Esophagus muscularis mucosa (tissue), 4 donors: Measurements from ENCODE around the gene WDFY4. TPM values are rescaled to one million over a fixed set of nuclear protein-coding genes. Genes with fewer than 3 reads are reported as not detected.

ENCODE experiments used
- DNase-seq: peaks from one replicate; pipeline ENCODE4 v3.0.0-alpha.2; 2017; ENCODE audit errors: extremely low spot score
- H3K27ac ChIP-seq, 4 donors: fragments of 200-600 bp; sonication (generic); replicated peaks in 1 of 4; 1 replicate in 3 of 4; 2 replicates in 1 of 4; pipeline ENCODE4 v1.5.1; 2016 to 2019; ENCODE audit warnings: mild to moderate bottlenecking in 1 of 4
- H3K27me3 ChIP-seq, 4 donors: fragments of 200-600 bp; sonication (generic); one replicate each; pipeline versions ENCODE4 v1.5.1 to v1.6.0; 2016 to 2019
- H3K36me3 ChIP-seq, 4 donors: fragments of 200-600 bp; sonication (generic); one replicate each; pipeline ENCODE4 v1.5.1; 2016 to 2019
- H3K4me1 ChIP-seq, 4 donors: fragments of 200-600 bp; sonication (generic); one replicate each; pipeline ENCODE4 v1.5.1; 2016 to 2019
- H3K4me3 ChIP-seq, 4 donors: fragments of 200-600 bp; sonication (generic); 1 replicate in 2 of 4; 2 replicates in 2 of 4; pipeline ENCODE4 v1.5.1; 2016 to 2019; ENCODE audit warnings: mild to moderate bottlenecking in 4 of 4, moderate library complexity in 1 of 4
- H3K9me3 ChIP-seq, 4 donors: fragments of 200-600 bp; sonication (generic); 1 replicate in 3 of 4; 2 replicates in 1 of 4; pipeline ENCODE4 v1.5.1; 2016 to 2019
- EP300 ChIP-seq: sonication (generic); formaldehyde crosslinking; IDR thresholded peaks from one replicate; pipeline ENCODE4 v1.6.1; 2017; ENCODE audit warnings: antibody characterized with exemption
- POLR2A ChIP-seq: fragments of 450-650 bp; IDR thresholded peaks from one replicate; pipeline ENCODE4 v1.6.1; 2017; ENCODE audit warnings: antibody characterized with exemption, moderate library complexity, mild to moderate bottlenecking, low read depth
- POLR2AphosphoS5 ChIP-seq, 2 donors: sonication (generic); formaldehyde crosslinking; IDR thresholded peaks; one replicate each; pipeline ENCODE4 v1.6.1; 2017; ENCODE audit warnings: antibody characterized with exemption in 2 of 2
- WGBS: methylation state at CpG from one replicate; pipeline ENCODE4 v1.1.5; 2018; 5-methylcytosine and 5-hydroxymethylcytosine counted together
- intact Hi-C: fragments of 100-400 bp; cut with DNase I; formaldehyde crosslinking; loops from one replicate; pipeline ENCODE4 v1.15.1; 2023
- total RNA-seq, 4 donors: library from RNA; depleted of rRNA; stranded (reverse); fragments of >200 nt; gene quantifications; one replicate each; pipeline versions ENCODE4 v1.1.0 to v1.2.1, GENCODE V29; 2016
- TF ChIP-seq, protein P1 (sequence below), 3 experiments: fragments of 200-600 bp in 2 of 3; fragments of 450-650 bp in 1 of 3; sonication (generic) in 2 of 3; IDR thresholded peaks; one replicate each; pipeline ENCODE4 v1.5.1; 2017 to 2019; ENCODE audit warnings: antibody characterized with exemption in 3 of 3, mild to moderate bottlenecking in 2 of 3, moderate library complexity in 1 of 3

The WDFY4 gene
- total RNA-seq, 4 donors from 2014 or later, result 2.3 to 7.3 (median 5.2) TPM

DNA sequence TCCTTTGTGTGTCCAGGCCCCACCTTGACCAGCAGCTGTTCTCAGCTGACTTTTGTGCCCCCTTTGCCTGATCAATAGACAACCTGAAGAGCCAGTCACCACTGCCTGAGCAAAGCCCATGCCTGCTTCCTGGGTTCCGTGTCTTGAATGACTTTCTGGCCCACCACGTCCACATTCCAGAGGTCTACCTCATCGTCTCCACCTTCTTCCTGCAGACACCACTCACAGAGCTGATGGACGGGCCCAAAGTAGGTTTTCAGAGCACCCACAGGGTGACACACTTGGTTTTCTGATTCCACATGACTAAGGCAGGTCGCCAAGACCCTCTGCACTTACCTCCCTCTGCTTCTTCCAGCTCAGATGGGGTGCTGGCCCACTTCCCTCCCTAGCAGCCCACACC lies 126.8 kb downstream of the WDFY4 start:
- Histone ChIP-seq H3K9me3 (no peaks in the 10 kb centered on the region), H3K36me3 (no peaks in the 10 kb centered on the region), H3K4me3 (no peak overlapping the region), H3K27ac (no peak overlapping the region), H3K4me1 (peaks cover 0 to 7% (median under 1%) of the 10 kb centered on the region in 4 donors), H3K27me3 (no peaks in the 10 kb centered on the region)
- WGBS, result 92% methylated on average over 5 of the region's 5 CpGs
- intact Hi-C loops, result no loop called here
- no peak for DNase-seq
- no peak for TF ChIP-seq EP300
- TF ChIP-seq, protein P1, sequence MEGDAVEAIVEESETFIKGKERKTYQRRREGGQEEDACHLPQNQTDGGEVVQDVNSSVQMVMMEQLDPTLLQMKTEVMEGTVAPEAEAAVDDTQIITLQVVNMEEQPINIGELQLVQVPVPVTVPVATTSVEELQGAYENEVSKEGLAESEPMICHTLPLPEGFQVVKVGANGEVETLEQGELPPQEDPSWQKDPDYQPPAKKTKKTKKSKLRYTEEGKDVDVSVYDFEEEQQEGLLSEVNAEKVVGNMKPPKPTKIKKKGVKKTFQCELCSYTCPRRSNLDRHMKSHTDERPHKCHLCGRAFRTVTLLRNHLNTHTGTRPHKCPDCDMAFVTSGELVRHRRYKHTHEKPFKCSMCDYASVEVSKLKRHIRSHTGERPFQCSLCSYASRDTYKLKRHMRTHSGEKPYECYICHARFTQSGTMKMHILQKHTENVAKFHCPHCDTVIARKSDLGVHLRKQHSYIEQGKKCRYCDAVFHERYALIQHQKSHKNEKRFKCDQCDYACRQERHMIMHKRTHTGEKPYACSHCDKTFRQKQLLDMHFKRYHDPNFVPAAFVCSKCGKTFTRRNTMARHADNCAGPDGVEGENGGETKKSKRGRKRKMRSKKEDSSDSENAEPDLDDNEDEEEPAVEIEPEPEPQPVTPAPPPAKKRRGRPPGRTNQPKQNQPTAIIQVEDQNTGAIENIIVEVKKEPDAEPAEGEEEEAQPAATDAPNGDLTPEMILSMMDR (IDR thresholded peaks at IDR 0.05), result no peak
- TF ChIP-seq POLR2AphosphoS5 (IDR thresholded peaks at IDR 0.05), result no peak
- no peak for TF ChIP-seq POLR2A

DNA sequence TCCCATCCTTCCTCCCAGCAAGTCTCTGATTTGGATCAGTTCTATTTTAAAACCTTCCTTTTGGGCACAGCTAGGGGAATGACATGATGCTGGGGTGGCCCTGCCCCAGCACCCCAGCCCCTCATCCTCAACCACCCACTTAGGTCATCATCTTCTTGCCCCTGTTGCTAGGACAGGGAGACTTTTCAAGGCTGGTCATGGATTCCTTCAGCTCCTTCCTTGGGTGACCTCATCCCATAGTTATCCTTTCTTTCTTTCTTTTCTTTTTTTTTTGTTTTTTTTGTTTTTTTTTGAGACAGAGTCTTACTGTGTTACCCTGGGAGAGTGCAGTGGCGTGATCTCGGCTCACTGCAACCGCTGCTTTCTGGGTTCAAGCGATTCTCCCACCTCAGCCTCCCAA lies 127.2 kb downstream of the WDFY4 start:
- intact Hi-C loops, result no loop called here
- no peaks in the 10 kb centered on the region for H3K9me3 ChIP-seq
- peaks cover 0 to 7% (median 0%) of the 10 kb centered on the region in 4 donors for H3K4me1 ChIP-seq
- DNase-seq, result no peak
- no peaks in the 10 kb centered on the region for H3K27me3 ChIP-seq
- no peaks in the 10 kb centered on the region for H3K36me3 ChIP-seq
- TF ChIP-seq EP300 (no peak), POLR2A (no peak), POLR2AphosphoS5 (IDR thresholded peaks at IDR 0.05) (no peak)
- TF ChIP-seq, protein P1 (IDR thresholded peaks at IDR 0.05), result no peak
- 85% methylated on average over 4 of the region's 4 CpGs for WGBS
- H3K27ac ChIP-seq, result no peak overlapping the region
- no peak overlapping the region for H3K4me3 ChIP-seq

DNA sequence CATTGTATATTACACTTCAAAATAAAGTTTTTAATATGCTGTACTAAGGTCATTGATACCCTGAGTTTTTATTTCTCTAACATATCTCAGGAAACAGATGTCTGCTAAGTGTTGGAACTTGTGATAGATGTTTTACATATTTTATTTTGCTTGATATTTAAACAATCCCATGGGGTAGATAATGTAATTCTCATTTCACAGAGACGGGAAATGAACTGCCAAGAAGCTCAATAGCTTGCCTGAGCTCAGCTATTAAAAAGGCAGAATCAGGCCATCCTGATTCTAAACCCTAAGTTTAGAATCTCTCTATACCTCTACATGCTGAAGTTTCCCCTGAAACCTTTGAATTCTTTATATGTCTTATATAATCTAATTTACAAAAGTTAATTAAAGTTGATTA lies 128.6 kb downstream of the WDFY4 start:
- Histone ChIP-seq H3K4me1 (peaks cover 0 to 7% (median 0%) of the 10 kb centered on the region in 4 donors), H3K27ac (no peak overlapping the region), H3K27me3 (no peaks in the 10 kb centered on the region), H3K4me3 (no peak overlapping the region), H3K36me3 (no peaks in the 10 kb centered on the region), H3K9me3 (no peaks in the 10 kb centered on the region)
- TF ChIP-seq EP300 (no peak), POLR2AphosphoS5 (IDR thresholded peaks at IDR 0.05) (no peak), POLR2A (no peak)
- TF ChIP-seq, protein P1 (IDR thresholded peaks at IDR 0.05), result no peak
- 37% methylated on average over 1 of the region's 1 CpG for WGBS
- no peak for DNase-seq
- intact Hi-C loops, result no loop called here

DNA sequence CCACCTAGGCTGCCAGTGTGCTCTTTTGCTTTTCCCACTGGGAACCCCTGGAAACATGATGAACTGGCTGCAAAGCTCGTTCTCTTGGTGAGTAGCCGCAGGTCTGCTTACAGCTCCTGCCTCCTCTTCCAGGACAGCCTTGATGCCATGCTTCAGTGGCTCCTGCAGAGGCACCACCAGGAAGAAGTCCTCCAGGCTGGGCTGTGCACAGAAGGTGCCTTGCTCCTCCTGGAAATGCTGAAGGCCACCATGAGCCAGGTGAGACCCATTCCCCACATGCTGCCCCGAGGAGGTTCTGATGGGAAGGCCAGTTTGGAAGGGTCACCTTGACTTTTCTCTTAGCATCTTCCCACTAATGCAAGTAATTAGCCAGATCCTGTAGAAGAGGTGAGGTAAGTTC lies 129.2 kb downstream of the WDFY4 start:
- Histone ChIP-seq H3K4me1 (peaks cover 0 to 7% (median 0%) of the 10 kb centered on the region in 4 donors), H3K4me3 (no peak overlapping the region), H3K27me3 (no peaks in the 10 kb centered on the region), H3K36me3 (no peaks in the 10 kb centered on the region), H3K9me3 (no peaks in the 10 kb centered on the region), H3K27ac (no peak overlapping the region)
- 90% methylated on average over 2 of the region's 3 CpGs for WGBS
- DNase-seq, result no peak
- TF ChIP-seq EP300, result no peak
- TF ChIP-seq, protein P1 (IDR thresholded peaks at IDR 0.05), result no peak
- TF ChIP-seq POLR2AphosphoS5 (IDR thresholded peaks at IDR 0.05), result no peak
- no peak for TF ChIP-seq POLR2A
- intact Hi-C loops, result no loop called here

DNA sequence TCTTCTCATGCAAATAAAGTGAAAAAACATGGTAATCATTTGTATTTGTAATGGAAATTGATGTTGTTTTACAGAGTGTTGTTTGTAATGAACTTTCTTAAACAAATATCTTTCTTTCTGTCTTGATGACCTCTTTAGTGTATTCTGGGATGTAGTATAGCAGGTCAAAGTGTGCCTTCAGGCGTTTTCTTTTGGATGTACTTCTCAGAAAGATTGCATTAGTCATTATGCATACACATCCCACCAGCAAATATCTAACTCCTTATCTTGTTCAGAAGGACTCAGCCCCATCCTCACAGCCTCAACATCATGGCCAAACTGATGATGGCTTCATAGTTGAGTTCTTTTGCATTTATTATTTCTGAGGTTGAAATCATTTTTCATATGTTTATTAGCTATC lies 130.3 kb downstream of the WDFY4 start:
- Histone ChIP-seq H3K4me1 (peaks cover 0 to 7% (median 0%) of the 10 kb centered on the region in 4 donors), H3K9me3 (no peaks in the 10 kb centered on the region), H3K27ac (no peak overlapping the region), H3K36me3 (no peaks in the 10 kb centered on the region), H3K27me3 (no peaks in the 10 kb centered on the region), H3K4me3 (no peak overlapping the region)
- WGBS, result 75% methylated on average over 1 of the region's 1 CpG
- DNase-seq, result no peak
- no peak for TF ChIP-seq POLR2A
- intact Hi-C loops, result no loop called here
